Stimulated activated CD4-positive, alpha-beta T cell treated with anti-CD3 and anti-CD28 coated beads, Interleukin-12 subunit alpha, Interleukin-12 subunit beta, amount 100 ng/mL, for 48 hours (primary cell): Measurements from ENCODE around the gene PPM1L.

ENCODE experiments used
- DNase-seq, 3 donors: peaks; one replicate each; pipeline ENCODE4 v3.0.0-alpha.2; 2020; ENCODE audit warnings: low read depth in 2 of 3, low spot score in 1 of 3

The PPM1L gene

GRCh38 chr3:160806094-160806493 is 50.1 kb downstream of the PPM1L start:
- DNase-seq: no peak

DNA sequence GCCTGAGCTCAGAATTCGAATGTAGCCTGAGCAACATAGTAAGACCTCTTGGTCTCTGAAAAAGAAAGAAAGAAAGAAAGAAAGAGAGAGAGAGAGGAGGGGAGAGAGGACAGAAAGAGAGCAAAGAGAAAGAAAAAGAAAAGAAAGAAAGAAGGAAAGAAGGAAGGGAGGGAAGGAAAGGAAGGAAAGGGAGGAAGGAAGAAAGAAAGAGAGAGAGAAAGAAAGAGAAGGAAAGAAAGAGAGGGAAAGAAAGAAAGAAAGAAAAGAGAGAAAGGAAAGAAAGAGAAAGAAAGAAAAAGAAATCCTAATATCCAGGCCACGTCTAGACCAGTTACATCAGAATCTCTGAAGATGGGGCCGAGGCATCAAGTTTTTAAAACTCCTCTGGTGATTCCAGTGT is 50.7 kb downstream of the PPM1L start:
- DNase-seq: no peak

GRCh38 chr3:160808838-160809237 is 52.8 kb downstream of the PPM1L start:
- DNase-seq: no peak

DNA sequence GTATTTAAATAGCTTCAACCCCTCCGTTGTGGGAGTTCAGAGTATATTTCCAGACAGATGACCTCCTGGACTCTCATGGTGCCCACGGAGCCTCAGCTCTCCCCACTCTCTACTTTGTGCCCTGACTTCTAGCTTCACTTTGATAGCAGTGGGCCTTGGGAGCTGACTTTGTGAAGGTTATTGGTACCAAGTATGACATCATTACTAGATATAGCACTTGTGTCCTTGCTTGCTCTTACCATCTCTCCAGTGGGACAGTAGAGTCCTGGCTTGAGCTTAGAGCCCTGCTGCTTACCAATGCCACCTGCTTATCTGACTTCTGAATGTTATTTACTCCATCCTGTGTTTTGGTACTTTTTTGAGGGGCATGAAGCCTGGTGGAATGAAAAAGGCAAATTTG is 53.4 kb downstream of the PPM1L start:
- no peak for DNase-seq

GRCh38 chr3:160810362-160811236 is 54.6 kb downstream of the PPM1L start:
- no peak for DNase-seq

DNA sequence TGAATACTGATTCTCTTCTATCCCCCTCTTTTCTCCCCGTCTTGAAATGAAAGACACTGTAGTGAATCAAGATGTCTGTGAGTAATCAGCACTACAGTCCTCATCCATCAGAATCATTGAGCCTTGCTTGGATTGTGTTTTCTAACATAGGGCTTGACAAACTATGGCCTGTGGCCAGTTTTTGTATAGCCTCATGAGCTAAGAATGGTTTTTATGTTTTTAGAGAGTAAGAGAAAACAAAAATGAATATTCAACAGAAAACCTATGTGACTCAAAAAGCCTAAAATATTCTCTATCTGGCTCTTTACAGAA is 55.2 kb downstream of the PPM1L start:
- no peak for DNase-seq

- no peak for DNase-seq
These were observed 56.3 kb downstream of the PPM1L start for GRCh38 chr3:160812304-160812703.

DNA sequence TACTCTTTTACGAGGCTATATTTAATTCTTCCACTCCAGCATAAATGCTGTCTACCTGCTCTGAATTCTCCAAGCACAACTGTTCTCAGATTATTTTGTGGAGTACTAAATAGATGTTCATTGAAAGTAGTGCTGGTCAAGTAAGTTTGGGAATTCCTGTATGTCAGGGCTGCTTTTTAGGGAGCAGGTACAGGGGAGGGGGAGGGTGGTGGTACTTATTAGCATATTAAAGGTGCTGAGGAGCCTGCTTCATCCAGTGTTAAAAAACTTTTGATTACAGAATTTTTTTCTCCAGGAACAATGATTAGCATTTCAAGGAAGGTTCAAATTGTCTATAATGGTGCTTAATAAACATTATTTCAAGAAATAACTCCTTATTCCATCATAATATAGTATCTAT is 59.2 kb downstream of the PPM1L start:
- DNase-seq: no peak

DNA sequence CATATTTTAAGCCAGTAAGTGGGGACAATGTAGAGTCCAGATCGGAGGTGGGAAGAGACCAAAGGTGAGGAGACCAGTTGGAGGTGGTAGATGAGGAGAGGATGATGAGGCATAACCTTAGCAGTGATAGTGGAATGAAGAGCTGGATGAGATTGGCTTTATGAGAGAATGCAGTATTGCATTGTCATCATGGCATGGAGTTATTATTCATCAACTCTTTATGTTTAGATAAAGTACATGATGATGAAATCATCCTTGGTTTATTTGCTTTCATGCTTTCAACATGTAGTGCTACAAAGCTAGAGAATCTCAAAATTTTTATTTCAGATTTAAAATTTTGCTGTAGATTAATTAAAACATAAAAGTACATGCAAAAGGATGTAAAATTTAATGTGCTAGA is 64.0 kb downstream of the PPM1L start:
- no peak for DNase-seq

- no peak for DNase-seq
These were observed 64.4 kb downstream of the PPM1L start for GRCh38 chr3:160820430-160820829.

DNA sequence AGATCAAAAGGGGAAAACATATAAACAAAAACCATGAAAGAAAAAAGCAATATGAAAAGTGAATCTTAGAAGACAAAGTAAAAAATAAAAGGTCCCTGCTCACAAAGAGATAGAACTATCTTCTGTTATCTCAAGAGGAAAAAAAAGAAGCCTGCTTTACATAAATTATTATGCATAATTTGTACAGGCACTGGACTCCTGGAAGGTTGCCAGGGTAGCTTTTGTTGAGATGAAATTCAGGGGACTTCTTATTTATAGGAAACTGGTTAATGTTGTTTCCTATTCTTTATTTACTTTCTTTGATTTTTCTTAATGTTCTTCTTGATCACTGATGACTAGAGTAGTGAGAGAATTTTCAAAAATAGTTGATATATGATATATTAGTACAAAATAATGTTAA is 66.9 kb downstream of the PPM1L start:
- DNase-seq: no peak

- no peak for DNase-seq
These were observed 69.3 kb downstream of the PPM1L start for GRCh38 chr3:160825311-160825800.

- DNase-seq: no peak
These were observed 70.4 kb downstream of the PPM1L start for GRCh38 chr3:160826408-160826807.

DNA sequence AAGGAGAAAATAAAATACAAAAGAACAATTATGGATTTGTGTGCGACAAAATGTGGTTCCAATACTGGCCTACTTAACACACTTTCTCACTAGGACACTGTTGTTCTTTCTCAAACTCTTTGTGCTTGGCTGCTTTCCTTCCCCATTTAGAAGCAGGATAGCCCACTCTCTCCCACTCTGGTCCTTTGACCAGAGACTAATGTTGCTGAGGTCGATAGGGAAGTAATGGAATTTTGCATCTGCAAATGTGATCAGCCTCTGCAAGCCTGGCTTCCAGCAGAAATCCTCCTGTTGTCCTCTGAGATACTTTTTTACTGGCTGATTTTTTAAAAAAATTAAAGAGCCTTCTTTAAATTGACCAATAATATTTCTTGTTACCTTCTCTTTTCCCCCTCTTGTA is 71.0 kb downstream of the PPM1L start:
- DNase-seq: no peak

- no peak for DNase-seq
These were observed 71.5 kb downstream of the PPM1L start for GRCh38 chr3:160827516-160827915.

- no peak for DNase-seq
These were observed 72.8 kb downstream of the PPM1L start for GRCh38 chr3:160828880-160829279.

DNA sequence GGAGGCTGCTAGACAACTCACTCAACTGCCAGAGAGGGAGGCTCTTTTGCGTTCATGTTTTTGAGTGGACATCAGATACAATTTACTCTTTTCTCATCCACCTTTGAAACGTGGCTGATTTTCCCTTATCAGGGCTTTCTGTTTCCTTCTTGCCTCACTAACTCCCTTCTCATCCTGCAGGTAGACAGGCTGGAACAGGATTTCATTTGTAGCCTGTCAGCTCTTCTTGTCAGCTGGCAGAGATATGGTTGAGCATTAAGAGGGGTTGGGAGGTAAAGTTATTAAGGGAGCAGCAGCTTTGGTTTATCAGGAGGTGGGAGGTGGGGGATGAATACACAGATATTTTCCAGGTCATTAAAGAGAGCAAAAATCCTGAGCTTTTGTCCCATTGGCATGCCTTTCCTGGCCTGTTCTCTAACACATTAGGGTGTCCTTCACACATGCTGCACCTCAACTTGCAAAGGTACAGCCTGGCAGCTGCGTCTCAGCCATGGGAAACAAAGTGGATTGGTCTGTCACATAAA is 73.5 kb downstream of the PPM1L start:
- no peak for DNase-seq

DNA sequence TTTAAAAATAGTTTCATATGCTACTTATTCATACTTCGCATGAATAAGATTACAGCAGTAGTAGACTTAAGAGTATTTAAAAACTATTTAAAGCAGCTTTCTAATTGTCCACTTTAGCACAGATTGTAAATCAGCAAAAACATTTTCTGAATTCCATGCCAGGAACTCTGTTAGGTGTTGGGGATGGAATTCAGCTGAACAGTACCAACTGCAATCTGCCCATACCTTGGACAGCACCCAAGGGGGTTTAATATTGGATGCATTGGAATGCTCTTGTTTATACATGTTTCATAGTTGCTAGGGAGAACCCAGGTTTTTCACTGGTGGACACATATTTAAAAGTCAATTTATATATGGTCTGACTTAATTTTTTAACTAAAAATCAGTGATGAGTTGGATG is 74.8 kb downstream of the PPM1L start:
- no peak for DNase-seq

- DNase-seq: no peak
These were observed 75.4 kb downstream of the PPM1L start for GRCh38 chr3:160831401-160831800.

- DNase-seq: no peak
These were observed 81.5 kb downstream of the PPM1L start for GRCh38 chr3:160837394-160837980.

DNA sequence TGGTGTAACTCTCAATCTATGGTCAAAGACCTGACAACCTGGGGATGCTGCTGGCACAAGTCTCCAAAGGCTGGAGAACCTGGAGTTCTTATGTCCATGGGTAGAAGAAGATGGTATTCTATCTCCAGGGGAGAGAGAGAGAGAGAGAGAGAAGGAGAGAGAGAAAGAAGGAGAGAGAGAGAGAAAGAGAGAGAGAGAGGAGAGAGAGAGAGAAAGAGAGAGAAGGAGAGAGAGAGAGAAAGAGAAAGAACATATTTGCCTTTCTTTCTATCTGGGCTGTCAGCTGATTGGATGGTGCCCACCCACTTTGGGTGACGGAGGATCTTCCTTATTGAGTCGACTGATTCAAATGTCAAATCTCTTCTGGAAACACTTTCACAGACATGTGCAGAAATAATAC is 84.6 kb downstream of the PPM1L start:
- no peak for DNase-seq

DNA sequence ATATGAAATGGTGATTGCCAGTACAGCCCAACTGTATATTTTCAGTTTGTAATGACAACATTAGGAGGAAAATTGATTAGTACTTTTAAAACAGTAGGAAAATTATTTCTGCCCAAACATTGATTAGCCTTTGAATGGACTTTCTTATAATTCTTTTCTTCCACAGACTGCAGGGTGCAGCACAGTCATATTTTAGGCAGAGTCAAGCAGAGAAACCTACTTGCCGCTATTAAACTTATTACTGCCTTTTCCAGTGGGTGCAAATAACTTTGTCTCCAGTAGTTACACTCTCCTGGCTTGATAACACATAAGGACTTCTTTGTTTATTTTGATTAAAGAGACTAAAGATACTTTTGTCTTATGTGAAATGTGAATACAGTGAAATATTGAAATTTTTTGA is 85.4 kb downstream of the PPM1L start:
- DNase-seq: no peak
